Neuronal stem cell (in vitro differentiated cells): Measurements from ENCODE around the gene EFL1.
A peak's percentile ranks its signal among the peaks of the same experiment; 100 is the strongest.

Experiments
- DNase-seq: peaks from one replicate; pipeline ENCODE4 v3.0.0-alpha.2; 2013; ENCODE audit warnings: low spot score
- H2AFZ ChIP-seq: one replicate; pipeline ENCODE4 v1.6.1; 2013; ENCODE audit warnings: mild to moderate bottlenecking, low read length, inconsistent platforms
- H2AK5ac ChIP-seq: 2 replicates; pipeline ENCODE4 v1.6.1; 2013; ENCODE audit warnings: low read depth, mild to moderate bottlenecking, inconsistent platforms, low read length, moderate library complexity, mixed read lengths
- H2BK120ac ChIP-seq: 2 replicates; pipeline ENCODE4 v1.6.1; 2013; ENCODE audit warnings: low read depth, mild to moderate bottlenecking, inconsistent platforms, low read length, moderate library complexity, mixed read lengths
- H2BK12ac ChIP-seq: one replicate; pipeline ENCODE4 v1.6.1; 2013; ENCODE audit warnings: low read length, inconsistent platforms
- H2BK15ac ChIP-seq: 2 replicates; pipeline ENCODE4 v1.6.1; 2013; ENCODE audit warnings: mild to moderate bottlenecking, low read length, inconsistent platforms, mixed read lengths
- H2BK5ac ChIP-seq: one replicate; pipeline ENCODE4 v1.6.1; 2013; ENCODE audit warnings: inconsistent platforms, mild to moderate bottlenecking, low read length, moderate library complexity
- H3K14ac ChIP-seq: one replicate; pipeline ENCODE4 v1.6.1; 2013; ENCODE audit warnings: low read length, inconsistent platforms
- H3K18ac ChIP-seq: 2 replicates; pipeline ENCODE4 v1.6.1; 2013; ENCODE audit warnings: low read length, inconsistent platforms
- H3K23ac ChIP-seq: 2 replicates; pipeline ENCODE4 v1.6.1; 2013; ENCODE audit warnings: low read depth, mild to moderate bottlenecking, mixed read lengths, low read length, inconsistent platforms; ENCODE audit not compliant: poor library complexity
- H3K27ac ChIP-seq: replicated peaks from 3 replicates; pipeline ENCODE4 v1.5.1; 2013; ENCODE audit warnings: low read length, inconsistent platforms
- H3K27me3 ChIP-seq, 3 experiments: 2 replicates each; pipeline ENCODE4 v1.6.1; 2013; ENCODE audit warnings: low read length in 3 of 3, mild to moderate bottlenecking in 2 of 3, inconsistent platforms in 1 of 3, low read depth in 1 of 3, mixed read lengths in 1 of 3, moderate library complexity in 1 of 3; ENCODE audit not compliant: control insufficient read depth in 3 of 3, insufficient read depth in 3 of 3
- H3K36me3 ChIP-seq, 2 donors: replicated peaks in 1 of 2; 2 replicates each; pipeline ENCODE4 v1.6.1; 2013; ENCODE audit warnings: low read length in 2 of 2; ENCODE audit not compliant: control insufficient read depth in 2 of 2, insufficient read depth in 2 of 2
- H3K4ac ChIP-seq: 2 replicates; pipeline ENCODE4 v1.6.1; 2013; ENCODE audit warnings: inconsistent platforms, mild to moderate bottlenecking, low read length, moderate library complexity
- H3K4me1 ChIP-seq, 2 donors: 1 replicate in 1 of 2; 2 replicates in 1 of 2; pipeline ENCODE4 v1.6.1; 2013; ENCODE audit warnings: low read length in 2 of 2, low read depth in 1 of 2; ENCODE audit not compliant: control insufficient read depth in 2 of 2, insufficient read depth in 1 of 2
- H3K4me2 ChIP-seq: one replicate; pipeline ENCODE4 v1.6.1; 2013; ENCODE audit warnings: mild to moderate bottlenecking, low read length, inconsistent platforms; ENCODE audit not compliant: insufficient read depth, poor library complexity, severe bottlenecking
- H3K4me3 ChIP-seq, 2 donors: 2 replicates each; pipeline ENCODE4 v1.5.1; 2013; ENCODE audit warnings: low read length in 2 of 2, mild to moderate bottlenecking in 2 of 2, inconsistent platforms in 1 of 2, moderate library complexity in 1 of 2
- H3K79me1 ChIP-seq: one replicate; pipeline ENCODE4 v1.6.1; 2013; ENCODE audit warnings: low read depth, mild to moderate bottlenecking, inconsistent platforms, low read length, moderate library complexity
- H3K9ac ChIP-seq: one replicate; pipeline ENCODE4 v1.6.1; 2013; ENCODE audit warnings: mild to moderate bottlenecking, low read depth, low read length, inconsistent platforms; ENCODE audit not compliant: poor library complexity
- H3K9me3 ChIP-seq, 2 donors: replicated peaks in 1 of 2; 2 replicates each; pipeline versions ENCODE3 to v1.6.1; 2013; ENCODE audit warnings: low read length in 2 of 2, mild to moderate bottlenecking in 2 of 2, inconsistent platforms in 1 of 2, low read depth in 1 of 2, mixed read lengths in 1 of 2, moderate library complexity in 1 of 2; ENCODE audit not compliant: control insufficient read depth in 2 of 2, insufficient read depth in 1 of 2
- H4K8ac ChIP-seq: one replicate; pipeline ENCODE4 v1.6.1; 2013; ENCODE audit warnings: low read depth, mild to moderate bottlenecking, inconsistent platforms, low read length, moderate library complexity
- H4K91ac ChIP-seq: one replicate; pipeline ENCODE4 v1.6.1; 2013; ENCODE audit warnings: low read length, low read depth, mild to moderate bottlenecking, inconsistent platforms; ENCODE audit not compliant: poor library complexity
- WGBS, 2 donors: extraction: QIAGEN DNeasy Blood & Tissue Kit; methylation state at CpG; one replicate each; pipeline ENCODE4 v1.1.7; 2013; ENCODE audit warnings: missing lambda C conversion rate in 2 of 2, mixed read lengths in 1 of 2; ENCODE audit not compliant: insufficient read length in 2 of 2, insufficient replicate concordance in 1 of 2; ENCODE audit errors: extremely low coverage in 2 of 2; 5-methylcytosine and 5-hydroxymethylcytosine counted together

The EFL1 gene

GRCh38 chr15:82143390-82144385 is 118.8 kb downstream of the EFL1 start:
- no peak overlapping the region for H2BK15ac ChIP-seq
- H3K4me2 ChIP-seq, result no peak overlapping the region
- no peak overlapping the region for H3K27ac ChIP-seq
- H3K9ac ChIP-seq, result no peak overlapping the region
- H4K8ac ChIP-seq, result no peak overlapping the region
- H2AK5ac ChIP-seq, result no peak overlapping the region
- no peak overlapping the region for H2BK12ac ChIP-seq
- no peak overlapping the region for H4K91ac ChIP-seq
- no peak overlapping the region for H3K23ac ChIP-seq
- no peak for DNase-seq
- WGBS, 2 donors, result no CpG with 5 or more reads among the region's 9 CpGs
- no peak overlapping the region for H2AFZ ChIP-seq
- no peak overlapping the region for H3K4me3 ChIP-seq
- no peak overlapping the region for H2BK5ac ChIP-seq
- peaks cover 3 to 29% of the 10 kb centered on the region in 2 donors for H3K36me3 ChIP-seq
- H3K4ac ChIP-seq, result no peak overlapping the region
- no peak overlapping the region for H2BK120ac ChIP-seq
- H3K79me1 ChIP-seq, result no peaks in the 10 kb centered on the region
- H3K4me1 ChIP-seq, result peaks cover 0 to 2% of the 10 kb centered on the region in 2 donors
- no peak overlapping the region for H3K18ac ChIP-seq
- H3K9me3 ChIP-seq, result no peaks in the 10 kb centered on the region
- H3K27me3 ChIP-seq, result no peaks in the 10 kb centered on the region
- H3K14ac ChIP-seq, result no peak overlapping the region

- Histone ChIP-seq H3K27ac (no peak overlapping the region), H3K9me3 (no peaks in the 10 kb centered on the region), H3K27me3 (no peaks in the 10 kb centered on the region), H3K18ac (no peak overlapping the region), H3K9ac (no peak overlapping the region), H3K4ac (no peak overlapping the region), H2BK120ac (no peak overlapping the region), H2AFZ (no peak overlapping the region), H4K8ac (no peak overlapping the region), H3K36me3 (peaks cover 9 to 49% of the 10 kb centered on the region in 2 donors), H3K79me1 (no peaks in the 10 kb centered on the region), H3K14ac (no peak overlapping the region), H3K23ac (no peak overlapping the region), H2AK5ac (no peak overlapping the region), H3K4me3 (no peak overlapping the region), H2BK5ac (no peak overlapping the region), H4K91ac (no peak overlapping the region), H2BK15ac (no peak overlapping the region), H3K4me2 (no peak overlapping the region), H3K4me1 (peaks cover 0 to 2% of the 10 kb centered on the region in 2 donors), H2BK12ac (no peak overlapping the region)
- WGBS, 2 donors, result no CpG with 5 or more reads among the region's 2 CpGs
- DNase-seq, result no peak
Measured at GRCh38 chr15:82140886-82141285, 121.6 kb downstream of the EFL1 start.

GRCh38 chr15:82139823-82140268 is 122.7 kb downstream of the EFL1 start:
- Histone ChIP-seq H3K9me3 (no peaks in the 10 kb centered on the region), H3K4me3 (no peak overlapping the region), H3K27ac (no peak overlapping the region), H3K18ac (no peak overlapping the region), H3K4me1 (peaks cover 0 to 2% of the 10 kb centered on the region in 2 donors), H2AFZ (peak overlapping the region; percentile 32), H3K79me1 (no peaks in the 10 kb centered on the region), H4K8ac (no peak overlapping the region), H2BK120ac (no peak overlapping the region), H3K36me3 (peaks cover 9 to 54% of the 10 kb centered on the region in 2 donors), H3K14ac (no peak overlapping the region), H3K4ac (no peak overlapping the region), H3K27me3 (no peaks in the 10 kb centered on the region), H2AK5ac (no peak overlapping the region), H2BK5ac (no peak overlapping the region), H3K23ac (no peak overlapping the region), H3K9ac (no peak overlapping the region), H2BK12ac (no peak overlapping the region), H3K4me2 (no peak overlapping the region), H2BK15ac (no peak overlapping the region), H4K91ac (no peak overlapping the region)
- no CpG with 5 or more reads among the region's 5 CpGs for WGBS, 2 donors
- peak; percentile 38 for DNase-seq

GRCh38 chr15:82138306-82138705 is 124.2 kb downstream of the EFL1 start:
- H3K4ac ChIP-seq, result no peak overlapping the region
- no peak overlapping the region for H2BK120ac ChIP-seq
- H3K27ac ChIP-seq, result no peak overlapping the region
- peaks cover 6 to 54% of the 10 kb centered on the region in 2 donors for H3K36me3 ChIP-seq
- no peak overlapping the region for H2AK5ac ChIP-seq
- H3K9ac ChIP-seq, result no peak overlapping the region
- no peak overlapping the region for H2BK5ac ChIP-seq
- no peaks in the 10 kb centered on the region for H3K27me3 ChIP-seq
- DNase-seq, result no peak
- no peak overlapping the region for H3K18ac ChIP-seq
- H3K4me2 ChIP-seq, result no peak overlapping the region
- no peak overlapping the region for H3K4me3 ChIP-seq
- no peak overlapping the region for H2BK15ac ChIP-seq
- H4K8ac ChIP-seq, result no peak overlapping the region
- H3K79me1 ChIP-seq, result no peaks in the 10 kb centered on the region
- no peaks in the 10 kb centered on the region for H3K4me1 ChIP-seq
- H3K23ac ChIP-seq, result no peak overlapping the region
- H2BK12ac ChIP-seq, result no peak overlapping the region
- no peaks in the 10 kb centered on the region for H3K9me3 ChIP-seq
- no peak overlapping the region for H4K91ac ChIP-seq
- no peak overlapping the region for H3K14ac ChIP-seq
- H2AFZ ChIP-seq, result no peak overlapping the region
